Endothelial cell (in vitro differentiated cells): ENCODE results near the gene MYCN. TPM values are rescaled to one million over a fixed set of nuclear protein-coding genes. Genes with fewer than 3 reads are reported as not detected.
A peak's percentile ranks its signal among the peaks of the same experiment; 100 is the strongest.

Source experiments
- DNase-seq: peaks from one replicate; pipeline ENCODE4 v3.0.0; 2021; ENCODE audit warnings: low spot score
- H3K27ac Mint-ChIP-seq: one replicate; pipeline ENCODE4 v1.8.0; 2021; ENCODE audit warnings: mixed read lengths, inconsistent platforms; ENCODE audit not compliant: unreplicated experiment
- H3K27me3 Mint-ChIP-seq: one replicate; pipeline ENCODE4 v1.8.0; 2021; ENCODE audit warnings: mild to moderate bottlenecking, moderate library complexity, mixed read lengths, inconsistent platforms; ENCODE audit not compliant: unreplicated experiment
- H3K36me3 Mint-ChIP-seq: one replicate; pipeline ENCODE4 v1.8.0; 2021; ENCODE audit warnings: mild to moderate bottlenecking, low read depth, mixed read lengths, inconsistent platforms; ENCODE audit not compliant: unreplicated experiment
- H3K4me1 Mint-ChIP-seq: one replicate; pipeline ENCODE4 v1.8.0; 2021; ENCODE audit warnings: mild to moderate bottlenecking, mixed read lengths, inconsistent platforms; ENCODE audit not compliant: unreplicated experiment
- H3K4me3 Mint-ChIP-seq: one replicate; pipeline ENCODE4 v1.8.0; 2021; ENCODE audit warnings: mild to moderate bottlenecking, mixed read lengths, inconsistent platforms; ENCODE audit not compliant: unreplicated experiment
- H3K9me3 Mint-ChIP-seq: one replicate; pipeline ENCODE4 v1.8.0; 2021; ENCODE audit warnings: mixed read lengths, inconsistent platforms; ENCODE audit not compliant: unreplicated experiment
- CTCF ChIP-seq: fragments of 200-600 bp; sonication (generic); IDR thresholded peaks from one replicate; pipeline ENCODE4 v1.5.0; 2021; ENCODE audit warnings: antibody characterized with exemption; ENCODE audit not compliant: unreplicated experiment
- total RNA-seq: library from RNA; stranded (reverse); fragmentation: NEBNext Ultra II Directional; extraction: Animal tissue kit (Norgen Biotek cat#: 25700); gene quantifications from one replicate; pipeline ENCODE4 v1.2.1, GENCODE V29; 2021; ENCODE audit not compliant: unreplicated experiment

MYCN gene
- total RNA-seq, 1 donor from 2014 or later: 8.5 TPM

GRCh38 chr2:15943378-15944280 lies 3.3 kb downstream of the MYCN start:
- Mint-ChIP-seq H3K27me3 (peaks cover 4% of the 10 kb centered on the region), H3K9me3 (no peaks in the 10 kb centered on the region), H3K36me3 (peaks cover 3% of the 10 kb centered on the region), H3K27ac (peak overlapping the region; percentile 72), H3K4me1 (peaks cover 12% of the 10 kb centered on the region), H3K4me3 (peak overlapping the region; percentile 93)
- DNase-seq: peak; percentile 80
- TF ChIP-seq CTCF: peak; percentile 81

DNA sequence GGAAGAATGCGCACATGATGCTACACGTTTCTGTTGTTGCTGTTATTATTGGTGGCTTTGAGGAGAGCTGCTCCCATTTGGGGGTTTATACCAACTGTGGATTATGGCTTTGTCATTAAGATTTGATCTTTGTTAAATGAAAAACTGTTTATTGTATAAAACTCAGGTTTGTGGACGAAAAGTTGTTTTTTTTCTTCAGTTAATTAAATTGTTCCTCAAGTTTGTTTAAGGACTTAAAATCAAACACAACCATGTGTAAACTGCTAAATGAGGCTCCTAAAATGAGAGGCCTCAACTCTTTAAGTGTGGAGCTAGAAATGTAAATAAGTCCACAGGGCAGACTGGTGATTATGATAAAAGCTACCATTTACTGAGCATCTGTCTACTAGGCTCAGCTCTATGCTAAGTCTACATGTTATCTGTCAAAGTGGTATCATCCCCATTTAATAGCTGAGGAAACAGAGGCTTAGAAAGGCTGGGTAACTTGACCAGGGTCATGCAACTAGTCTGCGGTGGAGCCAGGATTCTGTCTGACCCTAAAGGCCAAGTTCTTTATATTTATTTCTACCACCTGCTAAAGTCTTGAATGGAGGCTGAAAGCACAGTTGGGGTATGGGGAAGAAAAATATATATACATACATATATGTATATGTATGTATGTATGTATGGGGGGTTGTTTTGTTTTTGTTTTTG lies 4.1 kb downstream of the MYCN start:
- H3K36me3 Mint-ChIP-seq: peaks cover 3% of the 10 kb centered on the region

GRCh38 chr2:15945909-15946705 lies 5.8 kb downstream of the MYCN start:
- Mint-ChIP-seq H3K27ac (no peak overlapping the region), H3K9me3 (no peaks in the 10 kb centered on the region), H3K36me3 (peaks cover 3% of the 10 kb centered on the region), H3K27me3 (peaks cover 4% of the 10 kb centered on the region), H3K4me3 (no peak overlapping the region), H3K4me1 (peaks cover 12% of the 10 kb centered on the region)
- no peak for DNase-seq
- no peak for TF ChIP-seq CTCF

More for the DNA sequence above, 4.1 kb downstream of the MYCN start:
- no peaks in the 10 kb centered on the region for H3K9me3 Mint-ChIP-seq
- DNase-seq: no peak
- H3K27me3 Mint-ChIP-seq: peaks cover 4% of the 10 kb centered on the region
- H3K27ac Mint-ChIP-seq: no peak overlapping the region
- TF ChIP-seq CTCF: no peak
- H3K4me1 Mint-ChIP-seq: peaks cover 12% of the 10 kb centered on the region
- peak overlapping the region; percentile 93 for H3K4me3 Mint-ChIP-seq

GRCh38 chr2:15946983-15947382 lies 6.6 kb downstream of the MYCN start:
- no peak for TF ChIP-seq CTCF
- H3K4me1 Mint-ChIP-seq: peaks cover 12% of the 10 kb centered on the region
- no peak overlapping the region for H3K4me3 Mint-ChIP-seq
- H3K9me3 Mint-ChIP-seq: no peaks in the 10 kb centered on the region
- H3K27ac Mint-ChIP-seq: no peak overlapping the region
- H3K27me3 Mint-ChIP-seq: peaks cover 2% of the 10 kb centered on the region
- H3K36me3 Mint-ChIP-seq: peaks cover 3% of the 10 kb centered on the region
- DNase-seq: no peak
